NCI-H345 treated with DMSO at 0.1 percent for 48 hours (cell line): ENCODE results near the gene ISG20L2.

Experiments
- DNase-seq: peaks from one replicate; lab custom pipeline; 2025; ENCODE audit not compliant: unreplicated experiment; lab: John Stamatoyannopoulos, UW

ISG20L2 gene

GRCh38 chr1:156742017-156742416 is 13.5 kb upstream of the ISG20L2 start:
- DNase-seq: no peak

DNA sequence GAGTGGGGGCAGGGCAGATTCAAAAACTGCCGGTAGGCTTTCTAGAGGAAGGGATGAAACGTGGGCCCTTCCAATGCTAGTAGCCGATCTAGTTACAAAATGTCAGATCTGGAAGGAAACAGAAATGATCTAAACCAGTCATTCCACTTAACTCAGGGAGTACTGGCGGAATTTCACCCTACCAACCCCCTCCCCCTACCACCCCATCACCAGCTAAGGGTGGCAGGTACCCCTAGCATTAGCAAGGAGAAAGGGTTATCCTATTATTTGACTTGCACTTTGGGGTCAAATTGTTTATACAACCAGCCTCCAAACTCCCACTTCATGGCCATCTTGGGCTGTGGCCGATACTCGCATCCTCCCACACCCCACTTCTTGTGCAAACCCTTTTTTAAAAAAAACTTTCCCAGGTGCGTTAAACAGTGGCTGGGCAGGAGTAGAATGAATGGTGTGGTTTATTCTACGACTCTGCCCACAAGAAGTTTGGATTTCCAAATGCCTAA is 13.0 kb upstream of the ISG20L2 start:
- DNase-seq: no peak

DNA sequence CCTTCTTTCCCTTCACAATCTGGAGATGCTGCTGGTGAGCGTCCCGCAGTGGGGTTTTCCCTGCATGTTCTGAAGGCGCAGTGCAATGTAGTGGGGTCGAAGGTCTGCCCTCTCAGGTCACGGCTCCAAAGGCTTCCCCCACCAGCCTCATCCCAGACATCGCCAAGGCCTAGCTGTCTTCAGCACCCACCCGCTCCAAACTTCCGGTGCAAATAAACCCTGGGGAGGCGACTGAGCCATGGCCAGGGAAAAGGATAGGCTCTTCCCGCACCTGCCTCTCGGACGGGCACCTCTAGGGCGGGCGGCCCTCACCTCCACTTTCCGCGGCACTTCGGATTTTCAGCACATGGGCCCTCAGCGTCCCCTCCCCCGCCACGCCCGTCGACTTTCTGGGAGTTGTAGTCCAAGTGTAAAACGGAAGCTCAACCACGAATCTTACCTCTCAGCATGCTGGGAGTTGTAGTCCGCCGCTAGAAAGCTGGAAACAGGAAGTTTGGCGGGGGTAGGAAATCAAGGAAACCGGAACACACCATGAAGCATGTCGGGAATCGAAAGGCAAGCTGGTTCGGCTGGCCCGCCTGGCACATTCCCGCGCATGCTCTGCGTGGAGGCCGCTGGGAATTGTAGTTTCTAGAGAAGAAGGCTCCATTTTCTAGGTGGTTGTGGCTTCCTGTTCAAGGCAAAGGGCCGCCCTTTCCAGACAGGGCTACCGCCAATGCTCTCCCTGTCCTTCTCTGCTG is 12.3 kb upstream of the ISG20L2 start, which contains the start of gene MRPL24:
TSS of gene MRPL24 (minus strand) at position 348 of the 740 bp plus-strand sequence. CDS start 2,384 bp downstream, outside the sequence.
- peak; percentile 99 for DNase-seq

DNA sequence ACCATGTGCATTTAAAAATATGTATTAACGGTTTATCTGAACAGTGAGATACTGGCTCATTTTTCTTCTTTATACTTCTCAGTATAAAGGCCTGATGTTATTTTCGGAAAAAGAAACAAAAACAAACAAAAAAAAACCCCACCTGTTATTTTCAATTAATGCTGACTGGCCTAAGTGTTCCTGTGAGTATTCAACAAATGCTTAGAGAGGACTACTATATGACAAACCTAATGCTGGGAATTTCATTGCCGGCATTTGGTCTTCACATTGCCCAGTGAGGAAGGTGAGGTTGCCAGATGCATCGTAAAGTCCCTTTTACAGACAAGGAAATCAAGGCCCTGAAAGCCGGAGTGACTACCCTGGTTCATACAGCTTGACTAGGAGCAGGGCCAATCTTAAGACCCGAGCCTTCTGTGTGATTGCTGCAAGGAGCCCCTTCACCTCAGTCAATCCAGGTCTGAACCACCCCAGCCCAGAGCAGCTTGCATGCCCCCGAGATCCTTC is 11.7 kb upstream of the ISG20L2 start:
- no peak for DNase-seq

DNA sequence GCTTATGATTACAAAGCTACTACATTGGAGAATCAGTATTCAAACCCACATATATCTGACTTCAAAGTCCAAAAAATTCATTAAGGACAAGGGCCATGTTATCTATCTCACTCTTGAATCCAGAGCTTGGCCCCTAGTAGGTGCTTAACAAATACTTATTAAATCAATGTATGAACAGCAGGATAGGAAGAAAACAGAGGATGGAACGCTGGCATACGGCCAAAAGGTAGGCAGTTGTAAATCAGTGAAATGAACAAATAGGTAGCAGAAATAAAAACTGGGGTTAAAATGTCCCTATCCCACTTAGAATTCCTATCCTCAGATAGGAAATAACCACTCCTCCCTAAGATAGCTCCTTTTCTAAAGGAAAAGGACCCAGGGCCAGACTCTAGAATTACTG is 10.3 kb upstream of the ISG20L2 start:
- DNase-seq: no peak

DNA sequence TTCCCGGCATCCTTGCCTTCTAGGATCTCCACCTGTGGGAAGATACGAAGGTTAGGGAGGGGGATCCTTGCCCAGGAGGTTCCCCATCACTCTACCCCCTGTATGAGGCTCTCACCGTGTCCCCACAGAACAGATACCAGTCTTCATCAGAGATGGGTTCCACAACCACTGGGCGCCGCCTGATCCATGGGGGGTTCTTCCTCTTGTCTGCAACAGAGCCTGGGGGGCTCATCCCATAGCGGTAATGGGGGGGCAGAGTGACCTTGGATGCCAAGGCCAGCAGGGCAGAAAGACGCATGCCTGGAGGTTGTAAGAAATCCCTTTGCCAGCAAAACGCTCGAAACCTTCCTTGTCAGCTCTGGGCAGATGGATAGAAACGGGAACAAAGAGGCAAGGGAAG is 9.8 kb upstream of the ISG20L2 start:
- DNase-seq: no peak

DNA sequence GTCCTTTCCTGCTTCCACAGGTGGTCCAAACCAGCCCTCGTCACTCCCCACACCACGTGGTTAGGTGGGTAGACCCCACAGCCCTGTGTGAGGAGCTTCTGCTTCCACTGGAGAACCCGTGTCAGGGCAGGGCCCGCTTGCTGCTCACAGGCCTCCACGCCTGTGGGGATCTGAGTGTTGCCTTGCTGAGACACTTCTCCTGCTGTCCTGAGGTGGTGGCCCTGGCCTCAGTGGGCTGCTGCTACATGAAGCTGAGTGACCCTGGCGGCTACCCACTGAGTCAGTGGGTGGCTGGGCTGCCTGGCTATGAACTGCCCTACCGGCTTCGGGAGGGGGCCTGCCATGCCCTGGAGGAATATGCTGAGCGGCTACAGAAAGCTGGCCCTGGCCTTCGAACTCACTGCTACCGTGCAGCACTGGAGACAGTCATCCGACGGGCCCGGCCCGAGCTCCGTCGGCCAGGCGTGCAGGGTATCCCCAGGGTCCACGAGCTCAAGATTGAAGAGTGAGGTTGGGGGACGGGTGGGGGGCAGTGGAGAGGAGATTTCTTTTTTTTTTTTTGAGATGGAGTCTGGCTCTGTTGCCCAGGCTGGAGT is 5.5 kb upstream of the ISG20L2 start:
- no peak for DNase-seq

DNA sequence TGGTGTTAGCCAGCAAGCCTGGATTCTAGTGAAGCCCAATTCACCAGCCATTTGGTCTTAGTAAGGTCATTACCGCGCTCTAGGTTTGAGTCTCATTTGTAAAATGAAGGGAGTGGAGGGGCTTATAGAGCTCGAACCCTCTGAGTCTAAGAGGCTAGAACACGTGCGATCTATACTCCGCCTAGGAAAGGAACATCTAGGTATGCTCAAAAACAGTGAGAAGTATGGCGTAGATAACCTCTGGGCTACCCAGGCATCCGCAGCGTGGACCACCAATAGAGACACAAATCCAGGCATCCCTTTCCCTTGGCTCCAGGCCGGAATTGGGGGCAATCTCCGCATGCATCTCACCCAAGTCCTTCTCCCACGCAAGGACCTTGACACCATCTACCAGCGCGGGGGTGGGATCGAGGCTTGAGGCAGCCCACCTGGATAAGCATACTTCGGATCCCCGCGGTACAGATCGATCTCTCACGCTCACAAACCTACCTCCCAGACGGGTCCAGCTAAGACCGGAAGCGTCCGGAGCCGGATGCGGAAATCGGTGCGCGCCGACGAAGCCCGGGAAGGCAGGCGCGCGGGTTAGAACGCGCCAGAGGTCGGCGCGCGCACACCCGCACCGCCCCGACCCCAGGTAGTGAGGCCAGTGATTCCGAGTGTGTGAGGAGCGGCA is 504 bp downstream of the ISG20L2 start, which contains the start of gene METTL25B:
TSS of gene METTL25B (plus strand) at position 544 of the 673 bp plus-strand sequence. CDS start 636 bp downstream, outside the sequence.
- no peak for DNase-seq

- DNase-seq: no peak
These were observed 1.1 kb downstream of the ISG20L2 start for GRCh38 chr1:156727492-156727891.

GRCh38 chr1:156726549-156727226 is 1.9 kb downstream of the ISG20L2 start:
- no peak for DNase-seq

DNA sequence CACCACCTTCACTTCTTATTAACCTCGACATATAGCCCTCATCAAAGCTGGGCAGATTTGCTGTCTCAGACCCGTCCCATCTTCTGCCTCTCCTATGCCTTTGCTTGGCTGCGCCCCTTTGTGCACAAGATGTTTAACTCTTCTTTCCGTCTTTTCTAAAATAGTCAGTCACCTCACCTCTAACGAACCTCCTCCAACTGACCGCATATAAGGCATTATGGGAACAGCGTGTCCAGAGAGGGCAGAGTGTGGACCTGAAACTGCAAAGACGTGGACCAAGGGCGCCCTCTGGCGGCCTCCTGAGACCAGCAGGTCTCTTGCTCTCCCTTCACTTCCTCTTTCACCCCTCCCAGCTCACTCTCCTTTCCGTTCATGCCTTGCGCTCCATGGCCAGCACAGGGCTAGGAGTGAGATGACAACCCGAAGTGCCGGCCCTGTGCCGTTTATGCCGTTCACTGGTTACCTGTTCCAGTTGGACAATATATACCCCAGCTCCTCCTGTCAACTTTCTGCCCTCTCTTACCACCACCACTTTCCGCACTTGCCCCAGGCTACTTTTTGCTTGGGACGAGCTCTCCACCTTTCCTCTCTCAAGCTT is 2.8 kb downstream of the ISG20L2 start:
- peak; percentile 77 for DNase-seq

DNA sequence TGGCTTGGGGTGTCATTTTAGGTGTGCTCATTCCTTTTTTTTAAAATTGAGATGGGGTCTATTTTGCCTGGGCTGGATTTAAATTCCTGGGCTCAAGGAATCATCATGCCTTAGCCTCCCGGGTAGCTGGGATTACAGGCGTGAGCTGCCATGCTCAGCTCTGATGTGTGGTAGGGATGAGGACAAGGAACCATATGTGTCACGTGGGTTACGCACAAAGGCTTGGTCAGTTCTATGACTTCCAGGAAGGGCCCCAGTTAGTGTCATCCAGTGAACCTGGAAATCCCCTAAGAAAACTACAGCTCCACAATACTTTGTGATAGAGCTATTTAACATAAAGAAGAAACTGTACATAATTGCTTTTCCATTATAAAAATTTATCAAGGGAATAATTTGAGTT is 7.0 kb downstream of the ISG20L2 start:
- DNase-seq: no peak

- DNase-seq: no peak
These were observed 7.4 kb downstream of the ISG20L2 start for GRCh38 chr1:156721131-156721530.

DNA sequence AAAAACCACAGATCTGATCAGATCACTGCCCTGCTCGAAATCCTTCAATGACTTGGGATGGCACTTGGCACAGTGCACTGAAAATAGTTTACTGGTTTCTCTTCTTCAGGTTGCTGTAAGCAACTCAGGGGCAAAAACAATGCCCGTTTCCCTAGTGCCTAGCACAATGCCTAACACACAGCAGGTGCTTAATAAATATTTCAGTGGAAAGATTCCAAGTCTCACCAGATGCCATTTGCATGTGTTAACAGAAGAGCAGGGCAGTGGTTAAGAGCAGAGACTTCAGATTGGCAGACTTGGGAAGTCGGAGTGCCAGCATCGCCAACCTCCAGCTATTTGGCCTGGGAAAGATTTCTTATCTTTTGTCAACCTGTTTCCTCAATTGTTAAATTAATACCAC is 11.2 kb downstream of the ISG20L2 start:
- no peak for DNase-seq

DNA sequence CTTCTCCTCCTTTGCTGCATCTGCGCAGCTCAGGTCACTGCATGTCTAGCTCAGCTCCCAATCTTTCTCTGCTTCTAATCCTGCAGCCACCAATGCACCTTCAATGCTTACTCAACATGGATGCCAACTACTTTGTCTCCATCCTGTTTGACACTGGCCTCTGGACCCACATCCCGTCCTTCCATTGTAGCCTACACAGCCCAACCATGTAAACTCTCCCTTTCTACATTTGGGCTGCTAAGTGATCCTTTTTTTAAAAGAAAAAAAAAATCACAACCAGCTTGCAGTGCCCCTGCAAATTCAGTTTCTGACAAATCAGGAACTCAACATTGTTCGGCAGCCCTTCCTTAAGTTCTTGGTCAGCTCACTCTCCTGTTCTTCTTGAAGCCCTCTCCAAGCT is 13.7 kb downstream of the ISG20L2 start:
- DNase-seq: no peak

DNA sequence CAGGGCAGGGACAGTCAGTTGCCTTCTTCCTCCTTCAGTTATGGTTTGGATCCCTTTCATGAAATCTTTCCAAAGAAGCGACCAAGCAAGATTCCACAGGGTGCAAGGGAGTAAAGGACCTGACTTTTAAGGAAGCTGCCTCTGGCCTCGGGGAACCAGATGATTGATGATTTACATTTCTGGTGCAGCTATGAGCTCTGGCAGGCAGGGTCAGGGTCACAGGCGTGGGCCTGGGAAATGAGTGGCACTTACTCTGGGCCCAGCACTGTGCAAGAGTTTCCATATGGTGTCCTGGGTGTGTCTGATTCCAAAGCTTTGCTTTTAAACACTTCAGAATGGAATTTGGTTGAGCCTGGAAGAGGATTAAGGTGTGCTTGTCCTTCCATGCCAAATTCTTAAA is 15.9 kb downstream of the ISG20L2 start:
- no peak for DNase-seq

DNA sequence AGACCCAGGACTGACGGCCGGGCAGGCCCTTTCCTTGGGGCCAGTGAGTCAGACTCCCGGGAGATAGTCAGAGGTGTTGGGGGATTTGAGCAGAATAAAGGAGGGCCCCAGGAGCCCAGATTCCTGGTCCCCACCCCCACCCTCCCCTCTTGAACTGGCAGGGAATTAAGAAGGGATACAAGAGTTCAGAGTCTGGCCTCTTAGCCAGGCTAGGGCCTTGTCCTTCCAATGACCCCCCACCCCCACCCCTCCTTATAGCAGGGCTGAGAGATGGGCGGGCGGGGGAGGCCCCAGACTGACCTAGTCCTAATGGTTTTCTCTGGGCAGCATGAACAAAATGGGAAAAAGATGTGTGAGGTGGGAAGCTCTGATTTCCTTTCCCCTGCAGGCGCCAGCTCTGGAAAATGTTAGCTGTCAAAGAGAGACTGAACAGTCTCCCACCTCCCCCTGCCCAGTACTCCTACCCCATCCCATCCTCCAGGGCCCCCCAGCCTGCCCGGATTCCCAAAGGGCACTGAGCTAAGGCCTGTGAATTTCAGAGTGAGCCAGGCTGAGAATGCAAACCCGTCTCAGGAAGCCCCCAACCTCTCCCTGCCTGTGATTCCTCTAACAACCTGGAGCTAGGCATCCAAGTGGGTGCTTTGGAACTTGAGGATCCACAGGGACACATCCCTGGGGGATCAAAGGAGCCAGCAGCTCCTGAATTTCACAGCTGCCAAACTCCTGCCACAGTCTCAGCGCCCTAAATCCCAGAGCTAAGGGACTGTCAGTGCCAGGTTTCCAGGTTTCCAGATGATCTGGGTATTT is 17.4 kb downstream of the ISG20L2 start:
- no peak for DNase-seq

GRCh38 chr1:156709757-156710489 is 18.6 kb downstream of the ISG20L2 start:
- DNase-seq: no peak

- DNase-seq: no peak
These were observed 19.5 kb downstream of the ISG20L2 start for GRCh38 chr1:156709031-156709430.
